ENCODE measurements around the gene NMNAT2. TPM values are rescaled to one million over a fixed set of nuclear protein-coding genes. Genes with fewer than 3 reads are reported as not detected.

Gene NMNAT2
- total RNA-seq, 4 donors from 2014 or later = 0.60 to 1.7 (median 0.92) TPM

DNA sequence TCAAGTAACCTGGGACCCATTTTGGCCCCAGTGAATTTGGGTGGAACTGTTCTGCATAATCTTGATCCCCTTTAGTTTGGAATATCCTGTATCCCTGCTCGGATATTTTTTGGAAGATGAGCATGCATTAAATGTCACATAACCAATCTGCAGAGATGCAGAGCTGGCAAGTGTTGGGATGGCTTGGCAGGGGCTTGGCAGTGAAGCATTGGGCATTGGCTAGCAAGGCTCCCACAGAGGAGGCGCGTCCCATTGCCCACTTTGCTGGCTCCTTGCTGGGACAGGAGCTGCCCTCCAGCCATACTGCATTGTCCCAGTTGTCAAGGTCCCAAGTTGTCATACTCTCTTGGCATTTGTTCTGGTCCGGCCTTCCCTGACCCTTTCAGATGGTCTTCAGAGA lies 202.2 kb downstream of the NMNAT2 start:
- 91 to 95% methylated on average over 4 of the region's 4 CpGs for WGBS, 2 donors
- DNase-seq (ENCODE audit: low spot score in 2 of 2) = no peak
- H3K27ac ChIP-seq = no peak overlapping the region

DNA sequence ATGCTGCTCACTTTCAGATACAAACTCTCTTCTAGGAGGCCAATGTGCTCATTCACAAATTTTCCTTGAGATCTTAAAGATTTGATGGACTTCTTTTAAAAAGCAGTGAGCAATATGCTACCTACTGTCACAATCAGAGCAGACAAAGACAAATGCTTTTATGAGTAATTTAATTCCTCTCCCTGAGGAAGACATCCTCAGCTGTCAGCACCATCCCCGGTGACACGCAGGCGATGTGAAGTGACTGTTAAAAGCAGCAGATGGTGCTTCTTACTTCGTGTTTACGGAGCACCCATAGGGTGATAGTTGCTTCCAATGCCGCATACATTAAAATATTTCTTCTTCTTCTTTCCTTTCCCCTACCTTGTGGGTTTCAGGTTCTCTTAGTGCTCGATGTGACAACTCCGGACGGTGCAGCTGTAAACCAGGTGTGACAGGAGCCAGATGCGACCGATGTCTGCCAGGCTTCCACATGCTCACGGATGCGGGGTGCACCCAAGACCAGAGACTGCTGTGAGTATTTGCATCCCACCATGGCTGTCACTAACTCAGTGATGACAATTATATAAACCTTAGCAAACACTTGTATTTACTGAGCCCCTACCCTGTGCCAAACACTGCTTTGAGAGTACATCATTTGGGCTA lies 203.0 kb downstream of the NMNAT2 start:
- Histone ChIP-seq H3K27ac (no peak overlapping the region), H3K27me3 (no peaks in the 10 kb centered on the region), H3K36me3 (no peaks in the 10 kb centered on the region), H3K4me3 (no peak overlapping the region), H3K4me1 (peaks cover 0 to 11% (median 3%) of the 10 kb centered on the region in 4 donors), H3K9me3 (no peaks in the 10 kb centered on the region)
- no peak for DNase-seq (ENCODE audit: low spot score in 2 of 2)
- TF ChIP-seq, protein P1, sequence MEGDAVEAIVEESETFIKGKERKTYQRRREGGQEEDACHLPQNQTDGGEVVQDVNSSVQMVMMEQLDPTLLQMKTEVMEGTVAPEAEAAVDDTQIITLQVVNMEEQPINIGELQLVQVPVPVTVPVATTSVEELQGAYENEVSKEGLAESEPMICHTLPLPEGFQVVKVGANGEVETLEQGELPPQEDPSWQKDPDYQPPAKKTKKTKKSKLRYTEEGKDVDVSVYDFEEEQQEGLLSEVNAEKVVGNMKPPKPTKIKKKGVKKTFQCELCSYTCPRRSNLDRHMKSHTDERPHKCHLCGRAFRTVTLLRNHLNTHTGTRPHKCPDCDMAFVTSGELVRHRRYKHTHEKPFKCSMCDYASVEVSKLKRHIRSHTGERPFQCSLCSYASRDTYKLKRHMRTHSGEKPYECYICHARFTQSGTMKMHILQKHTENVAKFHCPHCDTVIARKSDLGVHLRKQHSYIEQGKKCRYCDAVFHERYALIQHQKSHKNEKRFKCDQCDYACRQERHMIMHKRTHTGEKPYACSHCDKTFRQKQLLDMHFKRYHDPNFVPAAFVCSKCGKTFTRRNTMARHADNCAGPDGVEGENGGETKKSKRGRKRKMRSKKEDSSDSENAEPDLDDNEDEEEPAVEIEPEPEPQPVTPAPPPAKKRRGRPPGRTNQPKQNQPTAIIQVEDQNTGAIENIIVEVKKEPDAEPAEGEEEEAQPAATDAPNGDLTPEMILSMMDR (IDR thresholded peaks at IDR 0.05) = no peak
- TF ChIP-seq EP300 (IDR thresholded peaks at IDR 0.05) = no peak
- TF ChIP-seq POLR2A (IDR thresholded peaks at IDR 0.05) = no peak
- 92 to 96% methylated on average over 13 of the region's 13 CpGs for WGBS, 2 donors

More for the DNA sequence above, 202.2 kb downstream of the NMNAT2 start:
- no peaks in the 10 kb centered on the region for H3K36me3 ChIP-seq
- H3K9me3 ChIP-seq = no peaks in the 10 kb centered on the region
- H3K27me3 ChIP-seq = no peaks in the 10 kb centered on the region
- TF ChIP-seq, protein P1 (IDR thresholded peaks at IDR 0.05) = no peak
- TF ChIP-seq EP300 (IDR thresholded peaks at IDR 0.05) (no peak), POLR2A (IDR thresholded peaks at IDR 0.05) (no peak)
- H3K4me3 ChIP-seq = no peak overlapping the region
- peaks cover 0 to 11% (median 3%) of the 10 kb centered on the region in 4 donors for H3K4me1 ChIP-seq

DNA sequence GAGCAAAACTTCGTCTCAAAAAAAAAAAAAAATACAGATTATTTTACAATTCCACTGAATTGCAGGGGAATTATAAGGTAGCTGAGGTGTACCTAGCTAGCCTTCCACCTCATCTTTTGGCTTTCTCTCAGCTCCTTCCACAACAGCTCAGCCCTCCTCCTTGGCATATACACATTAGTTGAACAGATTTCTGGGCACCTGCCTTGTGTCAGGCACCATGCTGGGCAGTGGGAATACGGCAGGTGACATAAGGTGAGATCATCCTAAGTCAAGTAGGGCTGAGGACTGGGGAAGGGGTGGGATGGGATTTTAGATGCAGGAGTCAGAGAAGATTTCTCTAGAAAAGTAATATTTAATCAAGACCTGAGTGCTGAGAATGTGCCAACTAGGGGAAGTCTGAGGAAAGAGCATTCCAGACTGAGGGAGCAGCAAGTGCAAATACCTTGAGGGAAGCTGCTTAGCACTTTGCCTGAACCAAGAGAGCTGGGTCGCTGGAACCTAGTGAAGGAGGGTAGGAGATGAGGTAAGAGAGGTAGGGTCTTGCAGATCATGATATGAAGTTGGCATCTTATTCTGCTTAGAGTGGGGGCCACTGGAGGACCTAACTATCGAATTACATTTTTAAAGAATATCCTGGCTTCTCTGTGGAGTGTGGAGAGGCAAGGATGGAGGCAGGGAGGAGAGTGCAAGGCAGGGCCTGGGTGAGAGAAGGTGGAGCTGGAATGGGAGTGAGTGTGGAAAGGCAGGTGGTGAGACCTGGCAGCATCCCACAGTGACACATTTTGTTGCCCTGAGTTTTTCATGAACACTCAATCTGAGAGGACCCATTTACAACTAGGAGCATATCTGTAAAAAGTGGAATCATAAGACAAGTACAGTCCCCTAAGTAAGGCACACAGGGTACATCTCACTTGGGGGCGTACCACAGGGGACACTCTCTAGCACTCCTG lies 203.9 kb downstream of the NMNAT2 start:
- H3K9me3 ChIP-seq = no peaks in the 10 kb centered on the region
- H3K4me3 ChIP-seq = no peak overlapping the region
- TF ChIP-seq, protein P1 (IDR thresholded peaks at IDR 0.05) = no peak
- TF ChIP-seq EP300 (IDR thresholded peaks at IDR 0.05) (no peak), POLR2A (IDR thresholded peaks at IDR 0.05) (no peak)
- H3K4me1 ChIP-seq = peaks cover 0 to 8% (median 3%) of the 10 kb centered on the region in 4 donors
- no peaks in the 10 kb centered on the region for H3K27me3 ChIP-seq
- no peak for DNase-seq (ENCODE audit: low spot score in 2 of 2)
- no peak overlapping the region for H3K27ac ChIP-seq
- no peaks in the 10 kb centered on the region for H3K36me3 ChIP-seq
- 88 to 92% methylated on average over 5 of the region's 5 CpGs for WGBS, 2 donors

DNA sequence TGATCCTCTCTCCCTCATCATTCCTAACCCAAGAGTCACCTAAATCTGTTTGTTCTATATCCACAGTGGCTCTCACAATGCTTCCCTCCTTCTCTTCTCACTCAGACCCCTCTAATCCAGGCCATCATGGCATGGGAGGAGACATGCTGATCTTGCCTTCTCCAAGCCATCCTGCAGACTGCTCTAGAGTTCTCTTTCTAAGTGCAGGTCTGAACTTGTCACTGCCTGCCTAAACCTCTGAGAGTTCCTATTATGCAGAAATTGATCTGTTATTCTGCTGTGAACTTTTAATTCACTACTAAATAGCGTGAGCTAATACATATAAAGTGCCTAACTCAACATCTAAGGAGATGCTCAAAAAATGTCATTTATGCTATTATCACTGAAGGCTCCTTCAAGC lies 205.3 kb downstream of the NMNAT2 start:
- Histone ChIP-seq H3K27ac (no peak overlapping the region), H3K9me3 (no peaks in the 10 kb centered on the region), H3K4me1 (no peaks in the 10 kb centered on the region), H3K36me3 (no peaks in the 10 kb centered on the region), H3K27me3 (no peaks in the 10 kb centered on the region), H3K4me3 (no peak overlapping the region)
- TF ChIP-seq POLR2A (IDR thresholded peaks at IDR 0.05) (no peak), EP300 (IDR thresholded peaks at IDR 0.05) (no peak)
- TF ChIP-seq, protein P1 (IDR thresholded peaks at IDR 0.05) = no peak
- 96 to 97% methylated on average over 1 of the region's 1 CpG for WGBS, 2 donors
- no peak for DNase-seq (ENCODE audit: low spot score in 2 of 2)

DNA sequence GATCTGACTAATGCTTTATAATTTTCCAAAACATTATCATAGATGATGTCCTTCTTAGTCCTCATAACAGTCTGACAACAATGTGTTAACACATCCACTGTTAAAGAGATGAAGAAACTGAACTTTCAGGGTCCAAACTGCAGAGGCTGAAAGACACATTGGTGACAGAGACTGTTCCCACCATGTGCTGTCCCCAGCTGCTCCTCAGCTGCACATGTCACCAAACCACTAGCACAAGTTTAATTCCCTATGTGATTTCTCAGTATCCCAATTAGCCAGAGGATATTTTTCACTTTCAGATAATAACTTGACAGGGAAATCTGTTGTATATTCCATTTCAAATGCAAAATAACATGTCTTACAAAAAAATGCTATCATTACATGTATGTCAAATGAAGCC lies 207.5 kb downstream of the NMNAT2 start:
- TF ChIP-seq POLR2A (IDR thresholded peaks at IDR 0.05) (no peak), EP300 (IDR thresholded peaks at IDR 0.05) (no peak)
- TF ChIP-seq, protein P1 (IDR thresholded peaks at IDR 0.05) = no peak
- Histone ChIP-seq H3K36me3 (no peaks in the 10 kb centered on the region), H3K27ac (no peak overlapping the region), H3K27me3 (no peaks in the 10 kb centered on the region), H3K9me3 (no peaks in the 10 kb centered on the region), H3K4me1 (no peaks in the 10 kb centered on the region), H3K4me3 (no peak overlapping the region)
- DNase-seq (ENCODE audit: low spot score in 2 of 2) = no peak
